OCI-LY3 (cell line): ENCODE results near the gene ACTG1.

Experiments used
- H2AFZ ChIP-seq: fragments of 200-600, 300-600 bp; shearing (Covaris generic); 2 replicates; pipeline ENCODE4 v1.6.0; 2014; ENCODE audit warnings: antibody characterized with exemption, low read depth, low read length
- H3K27ac ChIP-seq: fragments of 200-600, 300-600 bp; sonication (generic); 2 replicates; pipeline ENCODE4 v1.5.1; 2014; ENCODE audit warnings: mild to moderate bottlenecking, low read length, moderate library complexity, mixed read lengths
- H3K27me3 ChIP-seq: fragments of 200-600, 300-600 bp; sonication (generic); 2 replicates; pipeline ENCODE4 v1.6.1; 2014; ENCODE audit warnings: low read depth, low read length, mixed read lengths
- H3K36me3 ChIP-seq: fragments of 200-600, 300-600 bp; sonication (generic); replicated peaks from 2 replicates; pipeline ENCODE3; 2014; ENCODE audit warnings: low read depth, low read length, mixed read lengths
- H3K4me1 ChIP-seq: fragments of 300-600, 200-600 bp; sonication (generic); 2 replicates; pipeline ENCODE4 v1.6.1; 2014; ENCODE audit warnings: low read length, mixed read lengths
- H3K4me2 ChIP-seq: fragments of 200-600, 300-600 bp; sonication (generic); 2 replicates; pipeline ENCODE4 v1.6.1; 2014; ENCODE audit warnings: low read length, mixed read lengths
- H3K4me3 ChIP-seq: fragments of 300-600, 200-600 bp; sonication (generic); 2 replicates; pipeline ENCODE4 v1.5.1; 2014; ENCODE audit warnings: antibody characterized with exemption, mild to moderate bottlenecking, low read length, moderate library complexity
- H3K79me2 ChIP-seq: fragments of 300-600, 200-600 bp; shearing (Covaris generic); 2 replicates; pipeline ENCODE4 v1.6.1; 2014; ENCODE audit warnings: mild to moderate bottlenecking, low read length, mixed read lengths
- H3K9ac ChIP-seq: fragments of 300-600, 200-600 bp; shearing (Covaris generic); 2 replicates; pipeline ENCODE4 v1.6.0; 2014; ENCODE audit warnings: mild to moderate bottlenecking, low read length, moderate library complexity
- H3K9me3 ChIP-seq: fragments of 200-600, 300-600 bp; shearing (Covaris generic); 2 replicates; pipeline ENCODE4 v1.6.1; 2014; ENCODE audit warnings: low read length, mixed read lengths; ENCODE audit not compliant: insufficient read depth
- H4K20me1 ChIP-seq: fragments of 200-600, 300-600 bp; sonication (generic); 2 replicates; pipeline ENCODE4 v1.6.1; 2016; ENCODE audit warnings: low read length, mixed read lengths; ENCODE audit not compliant: insufficient read depth
- CTCF ChIP-seq: fragments of 200-600, 300-600 bp; sonication (generic); IDR thresholded peaks from 2 replicates; pipeline ENCODE4 v1.5.1; 2014; ENCODE audit warnings: antibody characterized with exemption, low read length, low read depth
- EZH2phosphoT487 ChIP-seq: fragments of 200-600 bp; shearing (Covaris generic); IDR thresholded peaks from 2 replicates; pipeline ENCODE4 v1.6.1; 2018; ENCODE audit warnings: antibody characterized with exemption, mixed run types, low read depth

The ACTG1 gene

GRCh38 chr17:81480140-81481072 lies 32.2 kb downstream of the ACTG1 start:
- Histone ChIP-seq H4K20me1 (no peaks in the 10 kb centered on the region), H3K27me3 (no peaks in the 10 kb centered on the region), H3K4me2 (no peak overlapping the region), H3K4me3 (no peak overlapping the region), H3K4me1 (peaks cover 20% of the 10 kb centered on the region), H3K9me3 (no peaks in the 10 kb centered on the region), H3K36me3 (no peaks in the 10 kb centered on the region), H3K27ac (no peak overlapping the region), H3K9ac (no peak overlapping the region), H3K79me2 (no peaks in the 10 kb centered on the region), H2AFZ (no peak overlapping the region)
- TF ChIP-seq EZH2phosphoT487 (no peak), CTCF (no peak)

GRCh38 chr17:81479175-81480071 lies 33.2 kb downstream of the ACTG1 start:
- Histone ChIP-seq H3K36me3 (no peaks in the 10 kb centered on the region), H3K27me3 (no peaks in the 10 kb centered on the region), H4K20me1 (no peaks in the 10 kb centered on the region), H3K27ac (no peak overlapping the region), H2AFZ (no peak overlapping the region), H3K4me1 (peaks cover 15% of the 10 kb centered on the region), H3K9ac (no peak overlapping the region), H3K4me3 (no peak overlapping the region), H3K79me2 (no peaks in the 10 kb centered on the region), H3K4me2 (no peak overlapping the region), H3K9me3 (no peaks in the 10 kb centered on the region)
- TF ChIP-seq CTCF (no peak), EZH2phosphoT487 (no peak)

GRCh38 chr17:81478119-81478518 lies 34.5 kb downstream of the ACTG1 start:
- no peak overlapping the region for H3K4me3 ChIP-seq

More at GRCh38 chr17:81478119-81478518, 34.5 kb downstream of the ACTG1 start:
- no peak overlapping the region for H3K9ac ChIP-seq
- no peaks in the 10 kb centered on the region for H3K79me2 ChIP-seq
- H4K20me1 ChIP-seq, result no peaks in the 10 kb centered on the region
- H3K27me3 ChIP-seq, result no peaks in the 10 kb centered on the region
- H3K9me3 ChIP-seq, result no peaks in the 10 kb centered on the region
- no peaks in the 10 kb centered on the region for H3K36me3 ChIP-seq
- H3K4me1 ChIP-seq, result peaks cover 8% of the 10 kb centered on the region
- H3K4me2 ChIP-seq, result no peak overlapping the region
- no peak overlapping the region for H2AFZ ChIP-seq
- no peak overlapping the region for H3K27ac ChIP-seq
- no peak for TF ChIP-seq EZH2phosphoT487
- no peak for TF ChIP-seq CTCF
